HG02571 (cell line): Measurements from ENCODE around the gene GRM1.

Source experiments
- ATAC-seq: cut with Tn5 transposase; IDR thresholded peaks from one replicate; pipeline ENCODE4 v1.9.1; 2021; ENCODE audit warnings: mild to moderate bottlenecking, moderate library complexity; ENCODE audit not compliant: unreplicated experiment

GRM1 gene

DNA sequence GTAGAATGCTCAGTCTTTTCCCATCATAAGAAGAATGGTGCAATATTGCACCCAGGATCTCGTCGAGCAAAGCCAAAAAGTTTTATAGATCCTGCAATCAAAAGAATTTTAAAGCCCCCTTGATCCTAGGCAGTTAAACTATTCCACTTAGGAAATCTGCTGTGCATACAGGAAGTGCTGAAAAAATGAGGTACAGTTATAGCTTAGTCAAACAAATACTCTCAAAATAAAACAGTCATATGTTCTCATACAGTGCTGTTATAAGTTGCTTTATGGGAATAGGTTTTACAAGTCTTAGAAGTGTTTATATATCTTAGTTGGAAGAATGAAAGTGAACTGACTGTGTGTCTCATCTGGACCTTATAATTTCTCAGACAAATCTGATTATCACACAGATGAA lies 282.2 kb downstream of the GRM1 start:
- no peak for ATAC-seq

DNA sequence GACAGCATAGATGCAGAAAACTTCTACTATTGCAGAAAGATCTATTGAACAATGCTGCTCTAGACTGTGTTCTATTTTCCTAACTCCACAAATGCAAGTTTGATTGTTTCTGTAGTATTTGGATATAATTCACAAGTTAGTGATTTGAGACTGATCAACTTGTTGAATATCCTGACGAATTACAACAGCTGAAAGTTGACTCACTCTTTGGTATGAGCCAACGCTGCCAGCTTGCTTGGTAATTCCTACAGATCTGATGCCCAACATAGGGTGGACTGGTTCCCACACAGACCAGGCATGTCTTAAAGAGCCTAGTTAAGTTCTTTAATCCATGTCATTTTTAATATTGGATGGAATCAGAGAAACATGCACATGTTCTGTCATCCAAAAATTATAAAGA lies 283.7 kb downstream of the GRM1 start:
- no peak for ATAC-seq

DNA sequence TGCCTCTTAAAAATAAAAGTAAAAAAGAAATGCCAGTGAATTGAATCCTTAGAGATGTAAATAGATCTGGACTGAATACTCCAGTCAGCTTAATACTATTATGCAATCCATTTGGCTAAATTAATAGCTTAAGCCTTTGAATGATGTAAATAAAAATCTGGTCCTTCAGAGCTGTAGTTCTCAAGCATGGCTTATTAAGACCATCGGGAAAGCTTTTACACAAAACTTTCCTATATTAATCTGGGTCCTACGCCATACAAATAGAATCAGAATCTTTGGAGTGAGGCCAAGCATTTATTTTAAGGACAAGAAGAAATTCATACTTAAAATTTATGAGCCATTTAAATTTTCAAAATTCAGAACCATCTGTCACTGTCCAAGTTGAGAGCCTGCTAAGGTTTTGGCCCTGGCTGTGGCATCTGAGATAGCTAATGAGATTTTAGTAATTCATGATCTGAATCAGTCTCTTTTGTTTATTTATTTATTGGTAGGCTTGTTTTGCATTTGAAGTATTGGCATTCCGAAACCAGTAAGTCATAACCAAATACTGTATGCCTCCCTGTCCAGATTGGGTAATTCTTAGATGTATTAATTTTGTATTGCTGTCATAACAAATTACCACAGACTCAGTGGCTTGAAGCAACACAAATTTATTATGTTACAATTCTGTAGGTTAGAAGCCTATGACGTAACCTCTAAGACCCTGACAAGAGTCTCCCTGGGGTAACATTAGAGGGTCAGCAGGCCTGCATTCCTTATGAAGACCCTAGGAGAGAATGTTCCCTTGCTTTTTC lies 286.7 kb downstream of the GRM1 start:
- ATAC-seq = no peak

DNA sequence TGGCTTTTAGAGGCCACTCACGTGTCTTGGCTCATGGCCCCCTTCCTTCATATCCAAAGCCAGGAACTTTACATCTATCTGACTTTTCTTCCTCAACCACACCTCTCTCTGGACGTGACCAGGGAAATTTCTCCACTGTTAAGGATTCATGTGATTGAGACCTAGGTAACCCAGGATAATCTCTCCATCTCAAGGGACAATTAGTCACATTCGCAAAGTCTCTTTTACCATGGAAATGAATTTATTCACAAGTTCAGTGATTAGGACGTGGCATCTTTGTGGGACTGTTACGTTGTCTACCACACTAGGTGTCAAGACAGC lies 287.3 kb downstream of the GRM1 start:
- ATAC-seq = no peak

DNA sequence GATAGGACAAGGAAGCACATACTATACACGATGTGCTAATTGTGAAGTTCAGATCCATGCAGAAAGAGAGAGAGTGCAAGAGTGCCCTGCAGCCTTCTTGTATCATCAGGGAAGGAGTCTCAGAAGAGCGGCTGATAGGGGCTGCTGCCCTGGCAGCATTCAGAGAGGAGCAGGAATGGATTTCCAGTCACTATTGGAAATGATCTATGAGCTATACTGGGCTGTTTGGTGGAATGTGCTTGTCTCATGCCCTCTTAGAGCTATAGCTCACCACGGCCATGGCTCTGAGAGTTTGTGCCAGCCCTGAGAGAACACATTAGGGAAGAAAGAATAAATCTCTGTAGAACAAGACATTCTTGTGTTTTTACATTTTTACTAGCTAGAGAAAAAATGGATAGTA lies 302.2 kb downstream of the GRM1 start:
- ATAC-seq = no peak

DNA sequence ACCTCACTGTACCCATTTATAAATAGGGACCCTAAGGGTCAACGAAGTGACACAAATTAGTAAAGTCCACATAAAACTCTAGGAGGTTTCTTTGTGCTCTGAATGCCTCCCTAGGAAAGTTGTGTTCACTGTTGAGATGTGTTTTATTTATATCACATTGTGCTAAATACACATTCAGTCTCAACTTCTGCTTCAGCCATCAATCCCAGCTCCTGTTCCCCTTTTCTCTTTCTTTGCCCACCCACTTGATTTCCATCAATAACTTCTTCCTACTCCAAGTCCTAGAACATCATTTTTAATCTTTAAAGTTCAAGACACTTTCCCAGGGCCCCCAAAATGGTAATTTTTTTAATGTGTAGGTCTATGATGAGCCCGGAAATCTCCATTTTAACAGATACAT lies 306.5 kb downstream of the GRM1 start:
- ATAC-seq = no peak

DNA sequence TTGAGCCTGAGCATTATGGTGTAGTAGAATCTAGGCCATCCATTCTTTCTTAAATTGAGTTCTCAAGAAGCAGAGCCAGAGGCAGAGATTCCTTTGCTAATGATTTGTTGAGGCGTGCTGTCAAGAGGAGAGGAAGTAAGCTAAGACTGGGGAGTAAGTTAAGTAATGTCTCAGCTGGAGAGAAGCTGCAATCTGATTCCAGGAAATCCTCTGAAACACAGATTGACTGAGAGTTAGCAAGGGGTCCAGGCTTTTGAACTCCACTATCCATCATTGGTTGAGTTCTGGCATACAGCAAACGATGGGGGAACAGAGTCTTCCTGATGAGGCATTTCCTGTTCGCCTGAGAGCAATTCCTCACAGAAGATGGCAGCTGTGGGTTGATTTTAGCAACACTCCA lies 307.3 kb downstream of the GRM1 start:
- no peak for ATAC-seq

DNA sequence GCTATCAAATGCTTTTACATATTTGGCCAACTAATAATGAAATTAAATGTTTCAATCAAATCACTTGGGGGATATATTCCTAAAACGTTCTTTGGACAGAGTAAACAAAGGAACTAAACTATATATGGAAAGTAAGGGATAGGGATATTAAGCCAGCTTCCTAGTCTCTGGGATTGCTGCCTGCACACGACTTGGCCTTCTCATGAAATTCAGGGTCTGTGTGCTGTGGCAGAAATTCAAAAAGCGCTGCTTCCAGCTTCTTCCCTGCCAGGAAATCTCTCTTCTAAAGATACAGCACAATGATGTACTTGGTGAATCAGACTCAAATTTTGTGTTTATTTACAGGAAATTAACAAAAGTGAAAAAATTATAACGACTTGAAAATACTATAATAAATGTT lies 308.5 kb downstream of the GRM1 start:
- no peak for ATAC-seq

DNA sequence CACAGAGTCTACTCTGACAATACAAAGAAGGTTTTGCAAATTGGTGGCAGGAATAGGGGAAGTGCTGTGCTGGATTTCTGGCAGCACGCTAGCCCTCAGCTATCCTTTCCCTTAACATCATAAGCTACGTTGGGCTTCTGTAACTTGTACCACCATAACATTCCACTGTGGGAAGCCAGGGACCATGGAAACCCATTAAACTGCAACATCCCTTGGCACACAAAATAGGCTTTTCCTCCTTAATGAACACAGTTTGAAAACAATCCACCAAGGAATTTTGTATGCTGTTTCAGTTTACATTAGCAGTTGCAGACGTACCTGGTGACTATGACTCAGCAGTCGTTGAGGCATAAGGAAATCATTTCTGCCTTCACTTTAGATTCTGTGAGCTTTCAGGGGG lies 310.9 kb downstream of the GRM1 start:
- ATAC-seq = no peak

DNA sequence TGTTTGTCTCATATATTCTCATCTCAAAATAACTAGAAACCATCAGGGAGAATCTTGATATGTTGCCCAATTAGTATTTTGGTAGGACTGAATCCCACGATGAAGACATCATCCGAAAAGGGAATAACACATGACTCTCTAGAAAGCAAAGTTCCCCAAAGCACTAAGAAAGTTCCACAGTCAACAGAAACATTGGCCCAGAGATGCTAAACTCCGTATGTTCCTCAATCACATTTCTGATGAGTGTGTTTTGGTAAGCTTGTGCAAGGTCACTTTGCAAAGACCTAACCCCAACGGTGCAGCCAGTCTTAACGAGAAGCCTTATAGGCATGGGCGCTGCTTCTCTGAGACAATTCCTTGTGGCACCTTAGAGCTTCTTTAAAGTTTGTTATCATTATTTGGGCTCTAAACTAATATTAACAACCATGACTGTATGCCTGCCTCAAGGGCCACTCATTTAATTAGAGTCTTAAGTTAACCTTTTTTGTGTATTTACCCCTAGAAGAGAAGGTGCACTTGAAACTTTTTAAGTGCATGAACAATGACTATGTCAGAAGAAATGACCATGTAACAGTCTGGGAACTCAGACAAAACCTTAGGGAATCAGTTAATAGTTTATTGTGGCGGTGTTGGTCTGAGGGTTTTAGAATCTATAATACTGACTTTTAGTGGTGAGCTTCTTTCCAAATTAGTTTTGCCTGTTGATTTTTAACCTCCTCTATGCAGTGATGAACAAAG lies 312.8 kb downstream of the GRM1 start:
- ATAC-seq = no peak

DNA sequence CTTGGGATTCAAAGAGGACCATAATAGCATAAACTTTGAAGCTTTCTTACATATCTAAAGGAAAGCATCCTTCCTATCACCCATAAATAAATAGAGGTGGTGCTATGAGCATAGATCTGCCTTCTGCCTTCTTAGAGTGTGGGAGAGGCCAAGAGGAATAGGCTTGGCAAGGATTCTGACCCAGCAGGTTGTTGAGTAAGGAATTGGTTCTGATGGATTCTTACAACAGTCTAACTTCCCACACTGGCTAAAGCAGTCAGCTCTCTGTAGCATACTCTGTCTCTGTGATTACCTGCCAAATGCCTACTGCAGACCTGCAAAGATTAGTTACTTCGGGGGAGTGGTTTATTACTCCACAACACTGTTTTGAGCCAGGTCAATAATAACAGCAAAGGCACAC lies 316.7 kb downstream of the GRM1 start:
- no peak for ATAC-seq

DNA sequence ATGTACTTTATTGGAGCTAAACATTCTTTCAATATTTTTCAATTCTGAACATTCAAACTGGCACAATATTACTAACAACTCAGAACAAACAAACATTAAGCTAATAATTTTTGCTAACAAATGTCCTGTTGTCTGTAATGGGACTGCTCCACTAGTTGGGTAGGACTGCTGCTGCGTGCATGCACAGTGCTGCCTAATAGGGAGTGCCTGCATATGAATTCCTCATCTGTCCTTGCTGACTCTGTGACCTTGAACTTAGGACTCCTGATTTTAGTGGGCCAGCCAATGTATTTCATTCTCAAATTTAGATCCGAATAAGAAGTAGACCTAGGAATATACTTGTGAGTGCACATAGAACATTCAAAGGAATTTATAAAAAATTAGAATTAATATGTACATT lies 318.2 kb downstream of the GRM1 start:
- no peak for ATAC-seq

DNA sequence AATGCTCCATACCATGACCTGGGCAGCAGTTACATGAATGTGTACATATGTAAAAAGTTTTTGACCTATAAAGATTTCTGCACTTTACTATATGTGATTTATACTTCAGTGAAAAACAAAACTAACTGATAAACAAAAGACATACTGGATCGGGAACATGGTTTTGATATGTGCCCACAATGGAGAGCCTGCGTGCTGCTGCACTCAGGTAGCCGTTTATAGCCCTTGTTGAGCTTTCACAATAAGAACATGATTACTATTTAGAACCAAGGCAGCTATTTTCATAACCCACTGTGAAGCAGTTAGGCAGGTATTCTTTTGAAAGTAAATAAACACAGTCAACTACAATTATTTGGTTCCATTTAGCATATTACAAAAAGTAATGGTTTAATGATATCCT lies 318.8 kb downstream of the GRM1 start:
- no peak for ATAC-seq

DNA sequence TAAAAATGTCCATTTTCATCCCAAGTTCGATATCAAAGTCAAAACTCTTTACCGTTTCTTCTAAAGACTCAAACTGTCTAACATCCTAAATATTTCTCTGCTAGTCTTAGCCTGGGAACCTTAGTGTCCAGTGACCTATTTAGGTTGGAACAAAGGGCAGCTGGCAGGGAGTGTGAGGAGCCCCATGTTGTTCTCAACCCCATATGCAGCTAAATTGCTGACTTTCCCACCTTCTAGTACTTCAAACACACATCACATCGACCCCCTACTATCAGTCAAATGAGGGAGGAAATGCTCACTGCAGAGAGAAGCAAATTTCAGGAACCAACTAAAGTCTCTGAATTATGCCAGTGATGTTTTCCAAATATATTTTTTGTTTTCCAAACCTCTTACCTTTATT lies 322.2 kb downstream of the GRM1 start:
- no peak for ATAC-seq

DNA sequence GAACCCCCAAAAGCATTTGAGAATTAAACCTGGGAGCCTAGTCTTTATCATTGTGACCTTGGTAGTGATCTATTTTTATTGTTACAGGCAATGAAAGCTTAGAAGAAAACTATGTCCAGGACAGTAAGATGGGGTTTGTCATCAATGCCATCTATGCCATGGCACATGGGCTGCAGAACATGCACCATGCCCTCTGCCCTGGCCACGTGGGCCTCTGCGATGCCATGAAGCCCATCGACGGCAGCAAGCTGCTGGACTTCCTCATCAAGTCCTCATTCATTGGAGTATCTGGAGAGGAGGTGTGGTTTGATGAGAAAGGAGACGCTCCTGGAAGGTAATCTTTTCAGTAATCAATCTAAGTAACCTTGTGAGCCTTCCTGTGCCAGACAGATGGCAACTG lies 323.3 kb downstream of the GRM1 start:
- ATAC-seq = no peak

DNA sequence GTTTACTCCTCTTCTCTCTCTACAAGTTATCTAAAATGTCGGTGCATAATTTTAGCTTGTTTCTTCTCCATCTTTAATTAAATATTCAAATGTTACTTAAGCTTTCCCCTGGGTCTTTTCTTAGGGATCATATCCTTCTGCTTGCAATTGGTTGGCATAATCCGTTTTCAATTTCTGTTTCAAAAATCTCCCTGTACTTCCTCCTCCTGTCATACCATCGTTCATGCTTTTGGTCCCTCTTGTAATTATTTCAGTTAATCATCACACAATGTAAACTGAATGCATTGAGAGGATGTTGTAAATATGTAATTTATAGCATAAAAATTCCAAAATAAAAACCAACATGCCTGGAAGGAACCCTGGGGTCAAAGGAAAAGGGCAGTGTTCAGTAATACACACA lies 325.6 kb downstream of the GRM1 start:
- no peak for ATAC-seq

DNA sequence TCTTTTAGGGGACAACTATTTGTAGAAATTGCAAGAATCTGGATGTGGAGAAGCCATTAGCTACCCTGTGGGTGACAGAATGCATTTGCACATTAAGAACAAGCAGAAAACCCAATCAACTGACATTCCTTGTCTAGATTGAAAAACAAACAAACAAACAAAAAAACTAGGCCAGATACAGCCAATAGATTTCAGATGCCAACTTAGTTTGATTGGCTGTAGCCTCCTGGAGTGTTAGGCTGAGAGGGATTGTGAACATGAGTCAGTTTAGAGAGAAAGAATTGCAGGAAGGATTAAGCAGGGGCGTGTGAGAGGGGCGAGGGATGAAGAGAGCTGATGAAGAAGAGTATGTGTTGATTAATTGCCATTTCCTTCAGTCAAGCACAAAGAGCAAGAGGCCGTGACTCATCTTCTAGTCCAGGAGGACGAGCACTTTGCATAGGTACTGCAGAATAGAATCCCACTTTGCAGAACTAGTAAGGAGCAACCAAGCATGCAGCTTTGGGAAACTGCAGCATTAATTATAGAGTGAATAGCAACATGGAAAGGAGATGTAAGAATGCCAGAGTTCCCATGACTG lies 326.7 kb downstream of the GRM1 start:
- ATAC-seq = no peak

DNA sequence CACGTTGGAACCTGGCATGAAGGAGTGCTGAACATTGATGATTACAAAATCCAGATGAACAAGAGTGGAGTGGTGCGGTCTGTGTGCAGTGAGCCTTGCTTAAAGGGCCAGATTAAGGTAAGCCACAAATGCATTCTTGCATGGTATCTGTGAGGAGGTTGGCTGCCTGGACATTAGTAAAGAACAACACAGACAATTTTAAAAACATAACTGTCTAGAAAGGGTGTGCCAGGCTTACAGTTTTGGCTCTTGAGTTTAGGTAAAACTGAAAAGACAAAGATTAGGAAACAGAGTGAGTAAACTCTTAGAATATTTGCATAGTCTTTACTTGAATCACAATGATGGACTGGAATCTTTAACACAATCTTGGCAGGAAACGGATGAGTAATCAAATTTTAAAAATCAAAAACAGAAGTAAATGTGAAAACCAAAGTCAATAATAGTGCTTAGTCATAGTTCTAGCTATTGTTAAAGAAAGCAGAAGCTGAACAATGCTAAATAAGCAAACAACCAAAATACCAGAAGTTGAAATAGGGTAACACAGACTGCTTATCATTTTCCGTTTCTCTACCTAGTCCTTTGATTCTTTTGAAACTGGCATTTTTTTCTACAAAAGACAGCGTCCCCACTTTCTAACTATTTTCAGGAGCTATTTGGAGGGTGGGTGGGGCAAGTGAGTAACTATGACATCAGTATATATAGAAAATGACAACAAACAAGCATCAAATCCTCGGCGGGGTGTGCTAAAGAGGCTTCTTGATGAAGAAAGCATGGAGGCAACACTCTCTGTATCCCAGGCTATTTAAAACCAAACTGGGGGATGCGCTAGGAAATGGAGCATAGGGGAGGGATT lies 328.9 kb downstream of the GRM1 start:
- peak; percentile 57 for ATAC-seq

DNA sequence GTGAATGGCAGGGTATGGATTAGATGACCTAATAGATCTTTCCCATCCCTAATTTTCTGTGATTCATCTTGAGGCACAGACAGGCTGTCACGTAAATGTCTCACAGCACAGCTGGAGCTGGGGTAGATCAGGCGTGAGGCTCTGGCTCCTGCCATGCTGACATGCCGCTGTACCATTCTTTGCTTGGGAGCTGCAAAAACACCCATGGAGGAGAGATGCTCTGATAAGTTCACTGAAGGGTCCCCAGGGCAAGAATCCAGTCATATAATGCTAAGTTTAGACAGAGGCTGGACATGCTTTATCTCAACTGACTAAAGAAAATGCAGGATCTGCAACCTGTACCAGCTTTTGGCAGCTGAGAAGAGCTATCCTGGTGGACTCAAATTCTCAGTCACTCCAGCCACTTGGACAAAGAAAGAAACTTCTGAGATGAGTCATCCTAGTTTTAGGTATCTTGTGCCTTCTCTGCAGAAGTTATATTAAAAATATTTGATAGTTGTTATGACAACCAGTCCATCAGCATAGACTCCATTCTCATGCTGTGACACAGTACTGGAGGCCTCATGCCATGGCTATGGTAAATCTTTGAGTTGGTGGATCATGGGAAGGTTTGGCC lies 329.7 kb downstream of the GRM1 start:
- no peak for ATAC-seq

DNA sequence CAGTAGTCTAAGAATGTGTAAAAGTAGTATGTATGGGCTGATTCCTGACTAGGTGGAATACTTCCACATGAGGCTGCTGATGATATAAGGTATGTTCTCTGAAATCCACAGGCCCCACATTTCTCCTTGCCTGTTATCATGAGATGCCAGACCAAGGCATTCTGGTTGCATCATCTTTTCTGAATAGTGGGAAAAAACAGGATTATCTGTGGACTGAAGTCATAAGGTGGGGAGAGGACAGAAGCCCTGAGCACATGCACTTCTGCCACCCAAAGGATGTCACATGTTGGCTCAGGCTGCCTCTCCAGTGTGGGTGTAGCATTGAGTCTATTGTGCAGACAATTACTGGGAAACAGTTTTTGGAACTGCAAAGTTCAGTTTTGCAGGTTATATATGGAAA lies 330.3 kb downstream of the GRM1 start:
- ATAC-seq = no peak
